ENCODE measurements around the gene PPP1R14B.

Gene PPP1R14B

DNA sequence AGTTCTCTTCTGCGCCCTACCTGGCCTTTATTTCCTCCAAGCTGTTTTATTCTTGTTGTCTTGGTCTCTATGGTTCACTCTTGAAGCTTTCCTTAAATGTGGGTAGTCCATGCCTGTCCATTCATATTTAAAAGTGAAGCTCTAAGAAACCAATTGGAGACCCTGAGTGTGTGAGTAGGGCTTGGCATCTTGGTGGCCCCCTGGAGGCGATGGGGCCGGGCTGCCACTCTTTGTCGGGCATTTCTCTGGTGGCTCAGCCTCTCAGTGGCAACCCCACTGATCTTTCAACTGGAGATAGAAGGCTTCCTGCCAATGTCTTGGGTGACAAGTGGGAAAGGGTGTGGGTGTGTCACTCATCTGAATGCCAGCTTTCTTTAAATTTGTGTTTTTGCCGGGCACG, 29.9 kb downstream of the PPP1R14B start:
- Histone ChIP-seq H4K20me1 (ENCODE audit: insufficient read depth, low read length) (no peaks in the 10 kb centered on the region), H3K4me1 (ENCODE audit: low read length) (no peaks in the 10 kb centered on the region), H3K9ac (ENCODE audit: low read length) (no peak overlapping the region), H3K36me3 (replicated peaks; ENCODE audit: insufficient read depth, low read length) (no peaks in the 10 kb centered on the region), H3K27me3 (replicated peaks; ENCODE audit: insufficient read depth, low read length) (no peaks in the 10 kb centered on the region), H3F3A (ENCODE audit: insufficient read depth, low read length) (no peaks in the 10 kb centered on the region), H2AFZ (ENCODE audit: low read length) (no peak overlapping the region), H3K79me2 (ENCODE audit: low read length) (no peaks in the 10 kb centered on the region), H3K4me3 (ENCODE audit: low read length) (no peak overlapping the region), H3K4me2 (ENCODE audit: low read depth, low read length) (no peak overlapping the region), H3K9me2 (replicated peaks; ENCODE audit: insufficient read depth, low read length) (no peaks in the 10 kb centered on the region), H3K9me3 (replicated peaks; ENCODE audit: insufficient read depth, low read length) (no peaks in the 10 kb centered on the region), H3K27ac (ENCODE audit: low read length) (no peak overlapping the region)
- TF ChIP-seq CTCF (IDR thresholded peaks at IDR 0.05; ENCODE audit: low read length), result no peak
- DNase-seq, result no peak

GRCh38 chr11:64211181-64211872, 35.4 kb downstream of the PPP1R14B start:
- Histone ChIP-seq H3K4me1 (ENCODE audit: low read length) (peaks cover 3% of the 10 kb centered on the region; the same call in 1 of the 2 replicates), H3F3A (ENCODE audit: insufficient read depth, low read length) (no peaks in the 10 kb centered on the region; the same call in 1 of the 2 replicates), H3K36me3 (replicated peaks; ENCODE audit: insufficient read depth, low read length) (no peaks in the 10 kb centered on the region), H3K79me2 (ENCODE audit: low read length) (no peaks in the 10 kb centered on the region; the same call in 1 of the 2 replicates), H2AFZ (ENCODE audit: low read length) (no peak overlapping the region), H3K9ac (ENCODE audit: low read length) (no peak overlapping the region), H3K27me3 (replicated peaks; ENCODE audit: insufficient read depth, low read length) (no peaks in the 10 kb centered on the region), H3K9me2 (replicated peaks; ENCODE audit: insufficient read depth, low read length) (no peaks in the 10 kb centered on the region), H3K4me3 (ENCODE audit: low read length) (no peak overlapping the region), H3K9me3 (replicated peaks; ENCODE audit: insufficient read depth, low read length) (no peaks in the 10 kb centered on the region), H3K4me2 (ENCODE audit: low read depth, low read length) (no peak overlapping the region), H3K27ac (ENCODE audit: low read length) (no peak overlapping the region), H4K20me1 (ENCODE audit: insufficient read depth, low read length) (no peaks in the 10 kb centered on the region)
- no peak for DNase-seq
- TF ChIP-seq EZH2phosphoT487 (IDR thresholded peaks at IDR 0.05; ENCODE audit: low read length), result no peak
- TF ChIP-seq CTCF (IDR thresholded peaks at IDR 0.05; ENCODE audit: low read length), result no peak
- no peak for TF ChIP-seq EZH2 (optimal IDR thresholded peaks at IDR 0.05; ENCODE audit: low read depth, low read length)

GRCh38 chr11:64210301-64211020, 36.3 kb downstream of the PPP1R14B start:
- Histone ChIP-seq H3K27me3 (replicated peaks; ENCODE audit: insufficient read depth, low read length) (no peaks in the 10 kb centered on the region), H3K4me2 (ENCODE audit: low read depth, low read length) (no peak overlapping the region), H4K20me1 (ENCODE audit: insufficient read depth, low read length) (no peaks in the 10 kb centered on the region), H3K27ac (ENCODE audit: low read length) (no peak overlapping the region), H3K79me2 (ENCODE audit: low read length) (no peaks in the 10 kb centered on the region; the same call in 1 of the 2 replicates), H3K9me3 (replicated peaks; ENCODE audit: insufficient read depth, low read length) (no peaks in the 10 kb centered on the region), H3F3A (ENCODE audit: insufficient read depth, low read length) (no peaks in the 10 kb centered on the region; the same call in 1 of the 2 replicates), H3K9me2 (replicated peaks; ENCODE audit: insufficient read depth, low read length) (no peaks in the 10 kb centered on the region), H3K4me1 (ENCODE audit: low read length) (peaks cover 8% of the 10 kb centered on the region), H3K9ac (ENCODE audit: low read length) (no peak overlapping the region), H3K4me3 (ENCODE audit: low read length) (no peak overlapping the region), H3K36me3 (replicated peaks; ENCODE audit: insufficient read depth, low read length) (no peaks in the 10 kb centered on the region), H2AFZ (ENCODE audit: low read length) (no peak overlapping the region)
- no peak for DNase-seq
- no peak for TF ChIP-seq CTCF (IDR thresholded peaks at IDR 0.05; ENCODE audit: low read length)
- TF ChIP-seq EZH2 (optimal IDR thresholded peaks at IDR 0.05; ENCODE audit: low read depth, low read length), result no peak
- TF ChIP-seq EZH2phosphoT487 (IDR thresholded peaks at IDR 0.05; ENCODE audit: low read length), result no peak

Data from MM.1S (cell line).